DLD1 (cell line): ENCODE results near the gene ARHGAP24.
"Not testable (repeated sequence)": the region's sequence is repeated elsewhere in the genome, so short reads cannot be mapped to it uniquely, and the experiment has no call there.

Experiments used
- in situ Hi-C: cut with HindIII; loops from 2 replicates; pipeline ENCODE4 v1.10.0; 2017; ENCODE audit warnings: low sequenced_read_pairs

ARHGAP24 gene

GRCh38 chr4:85798012-85798770, 323.2 kb downstream of the ARHGAP24 start:
- in situ Hi-C loops: no loop called here

- in situ Hi-C loops: no loop called here
These were observed 328.9 kb downstream of the ARHGAP24 start for GRCh38 chr4:85803856-85804255.

- in situ Hi-C loops: no loop called here
These were observed 330.9 kb downstream of the ARHGAP24 start for GRCh38 chr4:85805891-85806290.

- in situ Hi-C loops: no loop called here
These were observed 331.4 kb downstream of the ARHGAP24 start for GRCh38 chr4:85806334-85806733.

GRCh38 chr4:85807247-85807950, 332.4 kb downstream of the ARHGAP24 start:
- in situ Hi-C loops: no loop called here

GRCh38 chr4:85808104-85808503, 333.2 kb downstream of the ARHGAP24 start:
- in situ Hi-C loops: no loop called here

GRCh38 chr4:85808864-85809263, 333.9 kb downstream of the ARHGAP24 start:
- in situ Hi-C loops: no loop called here

- in situ Hi-C loops: no loop called here
These were observed 337.8 kb downstream of the ARHGAP24 start for GRCh38 chr4:85812776-85813175.

- in situ Hi-C loops: no loop called here
These were observed 341.0 kb downstream of the ARHGAP24 start for GRCh38 chr4:85815796-85816459.

- in situ Hi-C loops: no loop called here
These were observed 343.8 kb downstream of the ARHGAP24 start for GRCh38 chr4:85818700-85819099.

- in situ Hi-C loops: not testable (repeated sequence)
These were observed 345.2 kb downstream of the ARHGAP24 start for GRCh38 chr4:85820101-85820500.

- in situ Hi-C loops: no loop called here
These were observed 346.9 kb downstream of the ARHGAP24 start for GRCh38 chr4:85821688-85822455.

- in situ Hi-C loops: no loop called here
These were observed 348.3 kb downstream of the ARHGAP24 start for GRCh38 chr4:85823295-85823694.

- in situ Hi-C loops: no loop called here
These were observed 349.4 kb downstream of the ARHGAP24 start for GRCh38 chr4:85824166-85824945.

GRCh38 chr4:85826060-85826678, 351.2 kb downstream of the ARHGAP24 start:
- in situ Hi-C loops: no loop called here

- in situ Hi-C loops: no loop called here
These were observed 353.3 kb downstream of the ARHGAP24 start for GRCh38 chr4:85828027-85828890.

GRCh38 chr4:85829276-85830051, 354.5 kb downstream of the ARHGAP24 start:
- in situ Hi-C loops: no loop called here

GRCh38 chr4:85831647-85832046, 356.7 kb downstream of the ARHGAP24 start:
- in situ Hi-C loops: no loop called here
